Vagina (tissue), 2 donors: Measurements from ENCODE around the gene CABCOCO1.

ENCODE experiments used
- POLR2AphosphoS5 ChIP-seq, 2 donors: sonication (generic); formaldehyde crosslinking; IDR thresholded peaks; one replicate each; pipeline ENCODE4 v1.9.0; 2017; ENCODE audit warnings: antibody characterized with exemption in 2 of 2, mild to moderate bottlenecking in 2 of 2, low read depth in 1 of 2; ENCODE audit not compliant: insufficient read depth in 1 of 2
- TF ChIP-seq, protein P1 (sequence below), 3 experiments: fragments of 450-650 bp in 2 of 3; fragments of 200-600 bp in 1 of 3; sonication (generic) in 1 of 3; IDR thresholded peaks; one replicate each; pipeline ENCODE4 v1.5.1; 2017 to 2019; ENCODE audit warnings: antibody characterized with exemption in 3 of 3, mild to moderate bottlenecking in 2 of 3, moderate library complexity in 2 of 3

GRCh38 chr10:61633665-61634064 is 29.1 kb upstream of the CABCOCO1 start:
- TF ChIP-seq, protein P1, sequence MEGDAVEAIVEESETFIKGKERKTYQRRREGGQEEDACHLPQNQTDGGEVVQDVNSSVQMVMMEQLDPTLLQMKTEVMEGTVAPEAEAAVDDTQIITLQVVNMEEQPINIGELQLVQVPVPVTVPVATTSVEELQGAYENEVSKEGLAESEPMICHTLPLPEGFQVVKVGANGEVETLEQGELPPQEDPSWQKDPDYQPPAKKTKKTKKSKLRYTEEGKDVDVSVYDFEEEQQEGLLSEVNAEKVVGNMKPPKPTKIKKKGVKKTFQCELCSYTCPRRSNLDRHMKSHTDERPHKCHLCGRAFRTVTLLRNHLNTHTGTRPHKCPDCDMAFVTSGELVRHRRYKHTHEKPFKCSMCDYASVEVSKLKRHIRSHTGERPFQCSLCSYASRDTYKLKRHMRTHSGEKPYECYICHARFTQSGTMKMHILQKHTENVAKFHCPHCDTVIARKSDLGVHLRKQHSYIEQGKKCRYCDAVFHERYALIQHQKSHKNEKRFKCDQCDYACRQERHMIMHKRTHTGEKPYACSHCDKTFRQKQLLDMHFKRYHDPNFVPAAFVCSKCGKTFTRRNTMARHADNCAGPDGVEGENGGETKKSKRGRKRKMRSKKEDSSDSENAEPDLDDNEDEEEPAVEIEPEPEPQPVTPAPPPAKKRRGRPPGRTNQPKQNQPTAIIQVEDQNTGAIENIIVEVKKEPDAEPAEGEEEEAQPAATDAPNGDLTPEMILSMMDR (IDR thresholded peaks at IDR 0.05) = no peak
- TF ChIP-seq POLR2AphosphoS5 (IDR thresholded peaks at IDR 0.05; ENCODE audit: insufficient read depth in 1 of 2, low read depth in 1 of 2) = no peak
